GM19468 (cell line): ENCODE measurements around the gene PRKN.

ENCODE experiments used
- ATAC-seq: cut with Tn5 transposase; IDR thresholded peaks from one replicate; pipeline ENCODE4 v1.9.1; 2021; ENCODE audit warnings: mild to moderate bottlenecking, moderate library complexity, moderate number of reproducible peaks; ENCODE audit not compliant: unreplicated experiment; ENCODE audit errors: extremely low read depth

PRKN gene

DNA sequence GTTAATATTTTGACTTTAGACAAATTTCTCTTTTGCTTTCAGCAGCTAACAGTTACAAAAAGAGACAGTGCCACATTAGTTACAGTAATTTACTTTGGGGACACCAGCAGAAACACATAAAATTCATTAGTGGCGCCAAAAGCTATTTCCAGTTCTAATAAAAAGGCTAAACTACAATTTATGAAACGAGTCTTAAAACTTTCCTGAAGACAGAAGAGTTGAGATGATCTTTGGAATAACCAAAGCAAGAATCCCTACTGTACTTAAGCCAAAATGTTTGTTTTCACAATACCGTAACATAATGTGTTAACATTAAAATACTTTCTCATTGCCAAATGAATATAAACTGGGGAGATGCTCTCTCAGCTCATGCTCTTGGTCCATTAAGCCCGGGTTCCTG lies 1103.5 kb downstream of the PRKN start:
- no peak for ATAC-seq

DNA sequence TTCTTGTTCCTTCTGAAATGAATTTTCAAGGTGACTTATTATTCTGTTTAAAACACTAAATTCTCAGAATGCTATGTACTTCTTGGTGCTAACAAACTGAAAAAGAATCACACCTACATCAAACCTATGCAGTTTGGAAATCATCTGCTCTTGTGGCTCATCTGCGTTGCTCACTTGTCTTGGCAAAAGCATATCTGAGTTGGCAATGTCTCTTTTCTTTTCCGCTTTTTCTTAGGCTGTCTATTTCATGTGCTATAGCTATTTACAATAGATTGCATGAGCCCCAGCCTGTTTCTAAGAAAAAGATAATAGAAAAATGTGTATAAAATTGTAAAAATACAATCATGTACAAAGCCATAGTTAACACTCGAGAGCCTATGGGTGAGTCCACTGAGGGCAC lies 1104.8 kb downstream of the PRKN start:
- ATAC-seq = no peak

DNA sequence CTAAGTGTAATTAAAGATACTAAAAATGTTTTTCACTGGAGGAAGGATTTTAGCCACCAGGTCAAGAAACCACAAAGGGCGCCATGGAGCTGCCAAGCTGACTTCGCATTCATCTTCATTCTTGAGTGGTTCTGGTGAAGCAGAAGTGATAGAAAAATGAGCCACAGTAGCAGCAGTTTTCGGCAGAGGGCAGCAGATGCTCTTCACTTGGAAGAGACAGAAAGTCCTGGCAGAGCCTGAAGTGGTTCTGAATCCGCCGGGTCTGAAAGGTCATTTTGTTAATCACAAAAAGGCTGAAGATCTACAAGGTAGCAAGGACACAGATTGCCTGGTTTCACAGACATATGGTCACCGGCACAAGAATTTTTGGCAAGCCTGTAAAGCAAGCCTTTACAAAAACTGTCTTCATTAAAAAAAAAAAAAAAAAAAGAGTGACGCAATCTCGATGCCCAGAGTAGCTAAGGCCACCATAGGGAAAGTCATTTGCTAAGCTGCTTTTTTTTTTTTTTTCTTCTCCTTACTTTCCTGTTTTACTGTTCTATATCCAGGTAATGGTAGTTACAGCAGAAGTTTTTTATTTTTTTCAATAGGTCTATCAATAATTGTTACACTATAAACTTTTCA lies 1108.6 kb downstream of the PRKN start:
- ATAC-seq = no peak

DNA sequence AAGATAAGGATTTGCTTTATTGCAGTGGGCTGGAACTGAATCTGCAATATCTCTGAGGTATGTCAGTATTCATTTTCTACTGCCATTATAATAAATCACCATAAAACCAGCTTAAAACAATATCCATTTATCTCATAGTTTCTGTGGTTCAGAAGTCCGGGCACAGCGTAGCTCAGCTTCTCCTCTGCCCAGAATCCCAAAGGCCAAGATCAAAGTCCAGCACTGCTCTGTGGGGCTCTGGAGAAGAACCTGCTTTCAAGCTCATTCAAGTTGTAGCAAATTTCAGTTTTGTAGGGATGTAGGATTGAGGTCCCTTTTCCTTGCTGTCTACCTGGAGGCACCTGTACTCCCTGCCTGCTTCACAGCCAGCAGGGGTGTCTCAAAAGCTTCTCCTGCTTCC lies 1113.9 kb downstream of the PRKN start:
- ATAC-seq = no peak

GRCh38 chr6:161608771-161609170 lies 1118.8 kb downstream of the PRKN start:
- ATAC-seq = no peak

- no peak for ATAC-seq
Measured at GRCh38 chr6:161607696-161608297, 1119.8 kb downstream of the PRKN start.

- no peak for ATAC-seq
Measured at GRCh38 chr6:161602359-161602758, 1125.2 kb downstream of the PRKN start.

- no peak for ATAC-seq
Measured at GRCh38 chr6:161598896-161599295, 1128.7 kb downstream of the PRKN start.

DNA sequence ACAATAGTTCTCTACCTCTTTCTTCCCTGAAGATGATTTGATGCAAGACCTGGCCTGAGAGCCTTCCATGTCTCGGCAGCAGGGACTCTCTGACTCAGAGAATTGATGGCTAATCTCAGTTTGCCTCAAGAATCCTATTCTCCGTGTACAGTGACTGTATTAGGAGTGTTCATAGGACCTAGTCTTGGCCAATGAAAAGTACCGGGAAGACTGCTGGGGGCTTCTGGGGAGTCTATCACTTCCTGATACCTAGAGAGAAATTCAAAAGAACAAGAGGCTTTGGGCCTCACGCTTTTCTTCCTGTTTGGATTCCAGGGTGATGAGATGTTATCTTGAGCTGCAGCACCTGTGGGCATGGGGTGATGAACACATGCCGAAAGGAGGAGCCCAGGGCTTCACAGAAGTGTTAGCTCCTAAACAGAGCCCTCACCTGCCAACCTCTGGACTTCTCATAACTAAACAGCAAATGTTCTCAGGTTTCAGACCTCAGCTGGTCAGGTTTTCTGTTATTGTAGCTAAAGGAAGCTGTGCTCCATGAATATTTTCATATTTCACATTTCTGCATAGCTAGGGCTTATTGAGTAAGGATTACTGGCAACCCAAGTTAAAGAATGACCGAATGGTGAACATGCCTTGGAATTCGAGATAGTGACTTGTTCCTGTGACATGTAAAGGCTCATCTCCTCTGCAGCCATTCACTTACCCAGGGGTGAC lies 1130.6 kb downstream of the PRKN start:
- no peak for ATAC-seq

DNA sequence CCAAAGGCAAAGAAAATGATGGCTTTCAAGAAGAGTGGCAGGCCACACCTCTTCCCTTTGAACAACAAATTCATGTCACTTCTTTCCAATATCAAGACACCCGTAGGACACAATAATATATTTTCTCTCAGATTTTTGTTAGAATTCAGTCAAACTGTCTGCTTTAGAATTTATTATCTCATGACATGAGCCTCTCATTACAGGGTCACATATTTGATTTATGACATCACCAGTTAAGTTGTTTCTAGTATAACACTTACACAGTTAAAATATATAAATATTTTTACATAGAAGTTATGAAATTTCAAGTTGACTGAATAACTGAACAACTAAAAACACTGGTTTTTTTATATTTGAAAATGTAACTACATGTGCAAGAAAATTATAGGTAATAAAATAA lies 1133.2 kb downstream of the PRKN start:
- no peak for ATAC-seq

DNA sequence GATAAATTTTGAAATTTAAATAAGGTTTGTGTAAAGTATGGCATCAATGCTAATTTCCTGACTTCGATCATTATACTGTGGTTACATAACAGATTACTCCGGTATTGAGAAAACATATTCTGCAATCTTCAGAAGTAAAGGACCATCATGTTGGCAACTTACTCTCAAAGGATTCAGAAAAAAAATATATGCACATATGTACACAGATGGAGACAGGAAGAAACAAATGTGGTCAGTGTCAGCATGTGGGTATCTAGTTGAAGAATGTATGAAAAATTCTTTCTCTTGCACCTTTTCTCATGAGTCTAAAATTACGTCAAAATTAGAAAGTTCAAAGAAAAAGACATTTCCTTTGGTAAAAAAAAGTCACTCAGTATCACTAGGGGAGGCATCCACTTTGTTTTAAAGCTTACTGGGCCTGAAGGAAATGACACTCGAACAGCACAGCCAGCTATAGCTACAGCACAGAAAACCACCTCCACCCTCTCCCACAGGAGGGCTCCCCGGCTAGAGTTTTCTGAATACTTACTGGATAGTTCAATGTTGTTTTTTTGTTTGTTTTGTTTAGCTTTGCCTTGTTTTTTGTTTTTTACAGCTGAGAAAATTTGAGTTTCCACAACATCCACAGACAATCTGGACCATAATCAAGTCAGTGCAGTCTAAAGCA lies 1136.5 kb downstream of the PRKN start:
- no peak for ATAC-seq

DNA sequence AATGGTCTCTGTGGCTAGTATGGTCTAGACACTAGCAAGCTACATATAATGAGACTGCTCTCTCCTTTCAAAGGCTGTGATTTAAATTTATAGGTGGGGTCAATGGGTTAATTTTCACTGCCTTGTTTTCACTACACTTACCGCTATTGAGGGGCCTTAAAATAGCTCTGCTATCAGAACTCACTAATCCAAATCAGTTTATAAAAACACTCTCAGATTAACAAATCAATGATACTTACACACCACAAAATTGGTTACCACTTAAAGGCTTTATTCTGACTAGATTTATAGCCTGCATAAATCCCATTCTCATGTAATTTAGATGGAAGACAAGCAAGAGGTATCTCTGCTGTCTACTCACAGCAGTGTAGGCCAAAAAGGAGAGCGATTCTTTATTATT lies 1140.7 kb downstream of the PRKN start:
- no peak for ATAC-seq

DNA sequence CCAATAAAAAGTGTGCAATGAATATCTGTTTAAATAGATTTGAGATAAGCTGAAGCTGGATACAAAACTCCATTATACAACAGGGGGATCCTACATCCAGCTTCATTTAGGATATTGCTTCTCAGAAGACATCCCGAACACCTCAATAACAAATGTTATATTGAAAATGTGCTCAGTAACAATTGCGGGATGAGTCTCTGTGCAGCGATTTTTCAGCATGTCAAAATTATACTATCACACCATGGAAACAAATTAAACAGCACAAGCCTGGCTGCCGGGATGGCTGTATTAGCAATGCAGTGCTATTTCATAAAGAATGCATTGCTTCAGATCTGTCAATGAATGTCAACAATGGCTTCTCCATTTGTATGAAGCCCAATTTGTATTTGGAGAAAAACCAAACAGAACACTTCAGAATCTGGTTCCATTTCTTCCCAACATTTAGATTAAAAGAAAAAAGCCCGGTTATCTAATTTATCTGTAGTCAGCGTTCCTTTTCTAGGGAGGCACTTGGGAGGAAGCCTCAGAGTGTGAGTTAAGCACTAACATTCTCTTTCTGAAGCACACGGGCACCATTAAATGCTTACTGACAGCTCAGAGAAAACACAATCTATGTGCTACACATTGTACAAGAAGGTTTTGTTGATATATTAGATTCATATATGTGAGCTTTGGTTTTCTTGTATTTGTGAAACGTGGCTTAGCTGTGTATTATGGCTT lies 1142.8 kb downstream of the PRKN start:
- ATAC-seq = no peak

GRCh38 chr6:161584051-161584450 lies 1143.5 kb downstream of the PRKN start:
- no peak for ATAC-seq

DNA sequence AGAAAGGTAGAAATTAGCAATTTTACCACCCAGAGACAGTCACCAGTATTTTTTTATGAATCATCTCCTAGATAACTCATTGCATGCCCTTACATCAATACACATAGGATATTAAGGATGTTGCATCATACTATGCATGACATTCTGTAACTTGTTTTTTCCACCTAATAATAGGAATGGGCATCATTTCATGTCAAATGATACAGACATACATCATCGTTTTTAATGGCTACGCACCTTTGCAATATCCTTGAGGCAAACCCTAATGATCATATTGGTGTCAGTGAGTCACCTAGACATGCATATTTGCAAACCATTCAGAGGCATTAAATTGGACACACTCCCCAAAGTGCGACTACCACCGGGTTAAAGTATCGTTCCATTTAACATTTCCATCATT lies 1144.0 kb downstream of the PRKN start:
- no peak for ATAC-seq

- ATAC-seq = no peak
Measured at GRCh38 chr6:161578478-161578877, 1149.1 kb downstream of the PRKN start.

- no peak for ATAC-seq
Measured at GRCh38 chr6:161575523-161576254, 1151.9 kb downstream of the PRKN start.

DNA sequence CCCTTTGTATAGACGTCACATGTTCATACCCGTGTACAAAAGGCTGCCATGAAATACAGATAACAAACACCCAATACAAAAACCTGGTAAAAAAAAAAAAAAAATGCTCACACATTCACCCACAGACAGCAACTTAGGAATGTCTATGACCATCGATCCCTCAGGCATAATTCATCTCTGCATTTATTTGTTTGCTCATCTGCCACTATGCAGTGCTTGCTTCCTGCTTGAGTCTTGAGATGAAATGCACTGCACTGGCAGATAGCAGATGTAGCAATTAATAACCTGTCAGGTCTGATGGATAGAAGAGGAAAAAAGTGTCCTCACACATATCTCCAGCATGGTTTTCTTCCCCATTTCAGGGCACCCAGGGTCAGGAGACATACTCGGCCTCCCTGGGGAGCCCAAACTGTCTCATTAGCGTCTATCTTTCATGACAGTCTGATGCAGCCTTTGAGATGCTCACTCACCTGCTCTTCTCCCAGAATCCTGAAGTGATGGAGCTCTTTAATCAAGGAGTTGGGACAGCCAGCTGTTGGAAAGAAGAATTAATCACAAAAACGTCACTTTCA lies 1158.6 kb downstream of the PRKN start:
- ATAC-seq = no peak

- ATAC-seq = no peak
Measured at GRCh38 chr6:161564952-161565351, 1162.6 kb downstream of the PRKN start.

- no peak for ATAC-seq
Measured at GRCh38 chr6:161561908-161562307, 1165.7 kb downstream of the PRKN start.
